Stimulated activated CD8-positive, alpha-beta memory T cell treated with anti-CD3 and anti-CD28 coated beads, Interleukin-12 subunit alpha, Interleukin-12 subunit beta, amount 100 ng/mL, for 4 hours (primary cell): Measurements from ENCODE around the gene PTPRN2.
"Not testable (repeated sequence)": the region's sequence is repeated elsewhere in the genome, so short reads cannot be mapped to it uniquely, and the experiment has no call there.

Source experiments
- DNase-seq: peaks from one replicate; pipeline ENCODE4 v3.0.0-alpha.2; 2020; ENCODE audit warnings: low read depth

The PTPRN2 gene

GRCh38 chr7:158174947-158175346, 412.7 kb downstream of the PTPRN2 start:
- DNase-seq: no peak

GRCh38 chr7:158167373-158167772, 420.2 kb downstream of the PTPRN2 start:
- DNase-seq: no peak

- no peak for DNase-seq
These were observed 421.0 kb downstream of the PTPRN2 start for GRCh38 chr7:158166386-158167340.

- DNase-seq: no peak
These were observed 421.9 kb downstream of the PTPRN2 start for GRCh38 chr7:158165711-158166110.

GRCh38 chr7:158164101-158165095, 423.2 kb downstream of the PTPRN2 start:
- DNase-seq: no peak

- DNase-seq: no peak
These were observed 426.4 kb downstream of the PTPRN2 start for GRCh38 chr7:158161194-158161593.

GRCh38 chr7:158160199-158160598, 427.4 kb downstream of the PTPRN2 start:
- no peak for DNase-seq

- DNase-seq: no peak
These were observed 430.2 kb downstream of the PTPRN2 start for GRCh38 chr7:158157460-158157859.

GRCh38 chr7:158151273-158151672, 436.4 kb downstream of the PTPRN2 start:
- DNase-seq: peak; percentile 3

- DNase-seq: no peak
These were observed 437.4 kb downstream of the PTPRN2 start for GRCh38 chr7:158150234-158150633.

GRCh38 chr7:158147431-158147830, 440.2 kb downstream of the PTPRN2 start:
- not testable (repeated sequence) for DNase-seq

- no peak for DNase-seq
These were observed 442.3 kb downstream of the PTPRN2 start for GRCh38 chr7:158145370-158145769.

- no peak for DNase-seq
These were observed 444.2 kb downstream of the PTPRN2 start for GRCh38 chr7:158143196-158144120.

GRCh38 chr7:158142657-158143056, 445.0 kb downstream of the PTPRN2 start:
- DNase-seq: no peak

- DNase-seq: no peak
These were observed 445.7 kb downstream of the PTPRN2 start for GRCh38 chr7:158141806-158142518.

- DNase-seq: no peak
These were observed 446.4 kb downstream of the PTPRN2 start for GRCh38 chr7:158141221-158141582.

GRCh38 chr7:158140538-158141220, 446.9 kb downstream of the PTPRN2 start:
- DNase-seq: no peak

GRCh38 chr7:158139499-158139898, 448.1 kb downstream of the PTPRN2 start:
- no peak for DNase-seq

GRCh38 chr7:158138329-158138597, 449.4 kb downstream of the PTPRN2 start:
- no peak for DNase-seq

- no peak for DNase-seq
These were observed 449.9 kb downstream of the PTPRN2 start for GRCh38 chr7:158137516-158138328.
